ENCODE data around the gene NTRK3. TPM values are rescaled to one million over a fixed set of nuclear protein-coding genes. Genes with fewer than 3 reads are reported as not detected.

The NTRK3 gene
- total RNA-seq, 4 donors from 2014 or later = 5.3 to 11.7 (median 6.3) TPM

GRCh38 chr15:87961851-87962420, 294.6 kb downstream of the NTRK3 start:
- TF ChIP-seq POLR2A (IDR thresholded peaks at IDR 0.05) (no peak), EP300 (IDR thresholded peaks at IDR 0.05) (no peak), CTCF (IDR thresholded peaks at IDR 0.05) (no peak), POLR2AphosphoS5 (IDR thresholded peaks at IDR 0.05) (no peak)
- WGBS = 74% methylated on average over 2 of the region's 2 CpGs

GRCh38 chr15:87959662-87960061, 296.9 kb downstream of the NTRK3 start:
- Histone ChIP-seq H3K27me3 (no peaks in the 10 kb centered on the region), H3K9me3 (no peaks in the 10 kb centered on the region), H3K4me3 (no peak overlapping the region), H3K27ac (no peak overlapping the region), H3K4me1 (peaks cover 11% of the 10 kb centered on the region), H3K36me3 (no peaks in the 10 kb centered on the region)
- 55% methylated on average over 4 of the region's 4 CpGs for WGBS
- no peak for DNase-seq (ENCODE audit: low spot score in 2 of 2)
- TF ChIP-seq POLR2A (IDR thresholded peaks at IDR 0.05) (no peak), POLR2AphosphoS5 (IDR thresholded peaks at IDR 0.05) (no peak), EP300 (IDR thresholded peaks at IDR 0.05) (no peak), CTCF (IDR thresholded peaks at IDR 0.05) (no peak)

More at GRCh38 chr15:87961851-87962420, 294.6 kb downstream of the NTRK3 start:
- Histone ChIP-seq H3K4me3 (no peak overlapping the region), H3K36me3 (no peaks in the 10 kb centered on the region), H3K27ac (no peak overlapping the region), H3K4me1 (peaks cover 11% of the 10 kb centered on the region), H3K27me3 (no peaks in the 10 kb centered on the region), H3K9me3 (no peaks in the 10 kb centered on the region)
- DNase-seq (ENCODE audit: low spot score in 2 of 2) = no peak

- TF ChIP-seq EP300 (IDR thresholded peaks at IDR 0.05) = no peak
- no peak for TF ChIP-seq POLR2AphosphoS5 (IDR thresholded peaks at IDR 0.05)
- no peak for TF ChIP-seq POLR2A (IDR thresholded peaks at IDR 0.05)
- TF ChIP-seq CTCF (IDR thresholded peaks at IDR 0.05) = no peak
- Histone ChIP-seq H3K4me1 (peaks cover 11% of the 10 kb centered on the region), H3K4me3 (no peak overlapping the region), H3K36me3 (no peaks in the 10 kb centered on the region), H3K27ac (no peak overlapping the region), H3K27me3 (no peaks in the 10 kb centered on the region), H3K9me3 (no peaks in the 10 kb centered on the region)
- no peak for DNase-seq (ENCODE audit: low spot score in 2 of 2)
- WGBS = 78% methylated on average over 10 of the region's 11 CpGs
These were observed 297.5 kb downstream of the NTRK3 start for GRCh38 chr15:87959080-87959479.

GRCh38 chr15:87955284-87955909, 301.1 kb downstream of the NTRK3 start:
- 77% methylated on average over 10 of the region's 10 CpGs for WGBS
- Histone ChIP-seq H3K9me3 (no peaks in the 10 kb centered on the region), H3K36me3 (no peaks in the 10 kb centered on the region), H3K27ac (no peak overlapping the region), H3K4me1 (peaks cover under 1% of the 10 kb centered on the region), H3K4me3 (no peak overlapping the region), H3K27me3 (no peaks in the 10 kb centered on the region)
- TF ChIP-seq POLR2AphosphoS5 (IDR thresholded peaks at IDR 0.05) (no peak), POLR2A (IDR thresholded peaks at IDR 0.05) (no peak), EP300 (IDR thresholded peaks at IDR 0.05) (no peak), CTCF (IDR thresholded peaks at IDR 0.05) (no peak)
- DNase-seq (ENCODE audit: low spot score in 2 of 2) = no peak

GRCh38 chr15:87954793-87955192, 301.7 kb downstream of the NTRK3 start:
- 69% methylated on average over 2 of the region's 2 CpGs for WGBS
- Histone ChIP-seq H3K4me1 (peaks cover 6% of the 10 kb centered on the region), H3K36me3 (no peaks in the 10 kb centered on the region), H3K4me3 (no peak overlapping the region), H3K27me3 (no peaks in the 10 kb centered on the region), H3K9me3 (no peaks in the 10 kb centered on the region), H3K27ac (no peak overlapping the region)
- no peak for DNase-seq (ENCODE audit: low spot score in 2 of 2)
- no peak for TF ChIP-seq EP300 (IDR thresholded peaks at IDR 0.05)
- TF ChIP-seq CTCF (IDR thresholded peaks at IDR 0.05) = no peak
- no peak for TF ChIP-seq POLR2AphosphoS5 (IDR thresholded peaks at IDR 0.05)
- TF ChIP-seq POLR2A (IDR thresholded peaks at IDR 0.05) = no peak

All from suprapubic skin (tissue), 4 donors.